ENCODE results near the gene TSSC4. TPM values are rescaled to one million over a fixed set of nuclear protein-coding genes. Genes with fewer than 3 reads are reported as not detected.

TSSC4 gene
- total and polyA plus RNA-seq, 9 of the 15 experiments (the other 6 are each of a cell fraction or from before 2014, with no cell fraction given): 0.41 to 54.2 (median 11.0) TPM

GRCh38 chr11:2420502-2421225 lies 20.1 kb downstream of the TSSC4 start (continued):
- no peak for TF ChIP-seq TAF15 (IDR thresholded peaks at IDR 0.05; ENCODE audit: low read depth, low read length)
- no peak for TF ChIP-seq ZNF785 (CRISPR knock-in tag; IDR thresholded peaks at IDR 0.05)
- no peak for TF ChIP-seq HMG20A (CRISPR knock-in tag; conservative IDR thresholded peaks at IDR 0.05)
- TF ChIP-seq PTRF (tag; IDR thresholded peaks at IDR 0.05): no peak
- TF ChIP-seq MEIS2 (IDR thresholded peaks at IDR 0.05; ENCODE audit: partially characterized antibody): no peak
- TF ChIP-seq TCF7L2 (IDR thresholded peaks at IDR 0.05; ENCODE audit: low read depth, low read length): no peak
- no peak for TF ChIP-seq KLF16 (IDR thresholded peaks at IDR 0.05)
- TF ChIP-seq GABPB2 (CRISPR knock-in tag; conservative IDR thresholded peaks at IDR 0.05): no peak
- TF ChIP-seq ZNF79 (CRISPR knock-in tag; IDR thresholded peaks at IDR 0.05; ENCODE audit: low read depth): no peak
- no peak for TF ChIP-seq PHB (CRISPR knock-in tag; IDR thresholded peaks at IDR 0.05)
- no peak for TF ChIP-seq ZNF436 (CRISPR knock-in tag; IDR thresholded peaks at IDR 0.05)
- TF ChIP-seq HDAC1 (IDR thresholded peaks at IDR 0.05): no peak
- TF ChIP-seq TAF9B (IDR thresholded peaks at IDR 0.05; ENCODE audit: partially characterized antibody): no peak
- no peak for TF ChIP-seq TRIM28 (IDR thresholded peaks at IDR 0.05)
- TF ChIP-seq ZBTB34 (CRISPR knock-in tag; IDR thresholded peaks at IDR 0.05): no peak
- TF ChIP-seq KLF13 (tag; IDR thresholded peaks at IDR 0.05; ENCODE audit: borderline replicate concordance, low read depth): no peak
- peak; percentile 35; the same call in 1 of the 2 replicates for TF ChIP-seq CXXC5 (CRISPR knock-in tag; IDR thresholded peaks at IDR 0.05)
- no peak for TF ChIP-seq ZNF253 (CRISPR knock-in tag; conservative IDR thresholded peaks at IDR 0.05)
- TF ChIP-seq ZNF124 (CRISPR knock-in tag; IDR thresholded peaks at IDR 0.05): no peak
- TF ChIP-seq FOXK2 (conservative IDR thresholded peaks at IDR 0.05 in 1 of 2, IDR thresholded peaks at IDR 0.05 in 1 of 2; ENCODE audit: low read depth in 2 of 2): no peak
- TF ChIP-seq CCNT2 (IDR thresholded peaks at IDR 0.05; ENCODE audit: borderline replicate concordance, extremely low read depth, insufficient read length, low read depth, low read length): no peak
- no peak for TF ChIP-seq ZHX1 (conservative IDR thresholded peaks at IDR 0.05; ENCODE audit: low read length)
- TF ChIP-seq MAZ (CRISPR knock-in tag; conservative IDR thresholded peaks at IDR 0.05 in 1 of 2, IDR thresholded peaks at IDR 0.05 in 1 of 2): peak; percentile 73 to 79; a peak in 3 of 4 replicates
- TF ChIP-seq, protein P1, sequence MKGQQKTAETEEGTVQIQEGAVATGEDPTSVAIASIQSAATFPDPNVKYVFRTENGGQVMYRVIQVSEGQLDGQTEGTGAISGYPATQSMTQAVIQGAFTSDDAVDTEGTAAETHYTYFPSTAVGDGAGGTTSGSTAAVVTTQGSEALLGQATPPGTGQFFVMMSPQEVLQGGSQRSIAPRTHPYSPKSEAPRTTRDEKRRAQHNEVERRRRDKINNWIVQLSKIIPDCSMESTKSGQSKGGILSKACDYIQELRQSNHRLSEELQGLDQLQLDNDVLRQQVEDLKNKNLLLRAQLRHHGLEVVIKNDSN (CRISPR knock-in tag; IDR thresholded peaks at IDR 0.05): peak; percentile 24; the same call in 1 of the 2 replicates
- no peak for TF ChIP-seq NCOA2 (IDR thresholded peaks at IDR 0.05; ENCODE audit: partially characterized antibody in 2 of 2)
- no peak for TF ChIP-seq NFXL1 (CRISPR knock-in tag; IDR thresholded peaks at IDR 0.05)

Data from K562 (cell line).